Measurements from ENCODE around the gene PRKG1. TPM values are rescaled to one million over a fixed set of nuclear protein-coding genes. Genes with fewer than 3 reads are reported as not detected.
"Not testable (repeated sequence)": the region's sequence is repeated elsewhere in the genome, so short reads cannot be mapped to it uniquely, and the experiment has no call there.

Gene PRKG1
- total RNA-seq, 2 donors from 2014 or later: 94.5 to 96.0 TPM

GRCh38 chr10:51147644-51148399 is 73.5 kb downstream of the PRKG1 start:
- DNase-seq (ENCODE audit: low spot score): no peak
- intact Hi-C loops (cut with DNase I): no loop called here

GRCh38 chr10:51156926-51157325 is 82.6 kb downstream of the PRKG1 start:
- no peak for DNase-seq (ENCODE audit: low spot score)
- intact Hi-C loops (cut with DNase I): no loop called here

DNA sequence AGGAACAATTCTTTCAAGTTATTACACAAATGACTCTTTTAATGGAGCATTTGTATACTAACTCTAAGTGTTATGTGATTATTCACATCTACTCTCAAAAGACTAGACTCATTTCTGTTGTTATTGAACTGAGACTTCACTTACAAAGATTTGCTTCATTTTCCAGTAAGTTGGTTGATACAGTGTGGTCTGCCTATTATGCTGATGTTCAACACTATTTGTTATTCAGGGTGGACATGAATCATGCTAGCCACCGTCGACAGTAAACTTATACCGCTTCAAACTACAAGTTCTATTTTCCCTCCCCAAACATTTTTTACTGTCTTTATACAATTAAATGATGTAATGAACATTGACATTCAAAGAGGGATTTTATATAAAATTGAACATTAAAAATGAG is 84.5 kb downstream of the PRKG1 start:
- intact Hi-C loops (cut with DNase I): no loop called here
- no peak for DNase-seq (ENCODE audit: low spot score)

- DNase-seq (ENCODE audit: low spot score): no peak
- intact Hi-C loops (cut with DNase I): loop anchor here in 1 of 2 donors (5.0 kb wide), 1 partner anchor 1107 kb away; no protein-coding TSS in a partner anchor
These were observed 85.6 kb downstream of the PRKG1 start for GRCh38 chr10:51159841-51160240.

DNA sequence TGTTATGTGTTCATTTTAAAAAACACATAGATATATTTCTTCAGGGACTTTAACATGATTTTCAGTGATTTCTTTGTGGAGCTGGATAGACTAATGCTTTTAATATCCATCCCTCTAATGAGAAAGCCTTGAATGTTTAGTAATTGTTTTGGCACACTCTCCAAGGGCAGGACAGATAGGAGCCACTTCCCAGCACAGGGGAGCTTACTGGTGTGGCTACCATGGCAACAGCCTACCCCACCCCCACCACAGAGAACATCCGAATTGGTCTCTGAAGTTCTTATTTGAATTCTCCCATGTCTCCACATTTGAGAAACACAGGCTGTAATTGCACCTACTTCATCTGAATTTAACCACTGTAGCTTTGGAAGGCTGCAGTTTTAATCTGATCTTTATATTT is 87.7 kb downstream of the PRKG1 start:
- DNase-seq (ENCODE audit: low spot score): no peak
- intact Hi-C loops (cut with DNase I): loop anchor here in 1 of 2 donors (5.0 kb wide), 1 partner anchor 1105 kb away; no protein-coding TSS in a partner anchor

DNA sequence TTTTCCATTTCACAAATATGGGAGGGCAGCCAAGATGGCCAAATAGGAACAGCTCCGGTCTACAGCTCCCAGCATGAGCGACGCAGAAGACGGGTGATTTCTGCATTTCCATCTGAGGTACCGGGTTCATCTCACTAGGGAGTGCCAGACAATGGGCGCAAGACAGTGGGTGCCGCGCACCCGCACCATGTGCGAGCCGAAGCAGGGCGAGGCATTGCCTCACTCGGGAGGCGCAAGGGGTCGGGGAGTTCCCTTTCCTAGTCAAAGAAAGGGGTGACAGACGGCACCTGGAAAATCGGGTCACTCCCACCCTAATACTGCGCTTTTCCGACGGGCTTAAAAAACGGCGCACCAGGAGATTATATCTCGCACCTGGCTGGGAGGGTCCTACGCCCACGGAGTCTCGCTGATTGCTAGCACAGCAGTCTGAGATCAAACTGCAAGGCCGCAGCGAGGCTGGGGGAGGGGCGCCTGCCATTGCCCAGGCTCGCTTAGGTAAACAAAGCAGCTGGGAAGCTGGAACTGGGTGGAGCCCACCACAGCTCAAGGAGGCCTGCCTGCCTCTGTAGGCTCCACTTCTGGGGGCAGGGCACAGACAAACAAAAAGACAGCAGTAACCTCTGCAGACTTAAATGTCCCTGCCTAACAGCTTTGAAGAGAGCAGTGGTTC is 89.2 kb downstream of the PRKG1 start:
- not testable (repeated sequence) for DNase-seq (ENCODE audit: low spot score)
- intact Hi-C loops (cut with DNase I): loop anchor here in 1 of 2 donors (5.0 kb wide), 1 partner anchor 1104 kb away; no protein-coding TSS in a partner anchor

DNA sequence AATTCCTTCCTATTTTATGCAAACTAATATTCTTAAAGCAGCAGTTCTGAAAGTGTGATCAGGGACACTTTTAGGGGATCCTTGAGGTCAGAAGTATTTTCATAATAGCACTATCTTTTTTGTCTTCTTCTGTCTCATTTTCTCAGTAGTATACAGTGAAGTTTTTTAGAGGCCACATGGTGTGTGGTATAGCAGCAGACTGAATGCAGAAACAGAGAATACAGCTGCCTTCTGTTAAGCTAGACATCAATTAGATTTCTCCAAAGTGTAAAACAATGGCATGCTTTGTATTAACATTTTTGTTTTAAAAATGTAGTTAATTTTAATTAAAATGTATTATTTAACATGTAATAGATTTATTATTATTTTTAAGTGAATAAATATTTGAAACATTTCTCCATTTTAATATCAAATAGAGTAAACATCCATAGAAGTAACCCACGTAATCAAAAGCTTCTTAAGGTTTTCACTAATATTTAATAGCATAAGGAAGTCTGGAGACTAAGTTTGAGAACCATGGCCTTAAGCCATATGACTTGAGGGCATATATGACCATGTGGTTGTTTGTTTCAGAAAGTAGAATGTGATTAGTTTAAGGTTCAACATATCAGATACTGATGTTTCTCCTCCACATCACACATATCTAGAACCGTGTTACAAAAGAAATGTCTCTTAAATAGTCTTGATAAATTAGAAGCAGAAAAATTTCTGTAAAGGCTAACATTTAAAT is 94.0 kb downstream of the PRKG1 start:
- intact Hi-C loops (cut with DNase I): no loop called here
- DNase-seq (ENCODE audit: low spot score): no peak

DNA sequence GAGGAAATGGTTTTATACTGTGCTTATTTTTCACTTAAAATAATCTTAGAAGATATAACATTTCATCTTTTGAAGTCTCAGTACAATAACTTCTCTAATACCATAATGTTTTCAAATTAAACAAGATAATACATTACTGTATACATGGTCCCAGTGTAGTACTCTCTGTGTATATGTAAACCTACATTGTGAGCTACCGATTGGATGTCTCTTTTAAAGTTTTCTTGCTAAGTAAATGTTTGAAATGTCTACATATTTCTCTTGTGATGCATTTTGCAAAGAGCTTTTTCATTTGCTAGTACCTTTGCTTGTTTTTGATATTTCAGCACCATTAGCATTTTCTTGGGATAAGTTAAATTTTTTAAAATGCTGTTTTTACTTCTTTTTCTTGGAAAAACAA is 94.8 kb downstream of the PRKG1 start:
- no peak for DNase-seq (ENCODE audit: low spot score)
- intact Hi-C loops (cut with DNase I): no loop called here

DNA sequence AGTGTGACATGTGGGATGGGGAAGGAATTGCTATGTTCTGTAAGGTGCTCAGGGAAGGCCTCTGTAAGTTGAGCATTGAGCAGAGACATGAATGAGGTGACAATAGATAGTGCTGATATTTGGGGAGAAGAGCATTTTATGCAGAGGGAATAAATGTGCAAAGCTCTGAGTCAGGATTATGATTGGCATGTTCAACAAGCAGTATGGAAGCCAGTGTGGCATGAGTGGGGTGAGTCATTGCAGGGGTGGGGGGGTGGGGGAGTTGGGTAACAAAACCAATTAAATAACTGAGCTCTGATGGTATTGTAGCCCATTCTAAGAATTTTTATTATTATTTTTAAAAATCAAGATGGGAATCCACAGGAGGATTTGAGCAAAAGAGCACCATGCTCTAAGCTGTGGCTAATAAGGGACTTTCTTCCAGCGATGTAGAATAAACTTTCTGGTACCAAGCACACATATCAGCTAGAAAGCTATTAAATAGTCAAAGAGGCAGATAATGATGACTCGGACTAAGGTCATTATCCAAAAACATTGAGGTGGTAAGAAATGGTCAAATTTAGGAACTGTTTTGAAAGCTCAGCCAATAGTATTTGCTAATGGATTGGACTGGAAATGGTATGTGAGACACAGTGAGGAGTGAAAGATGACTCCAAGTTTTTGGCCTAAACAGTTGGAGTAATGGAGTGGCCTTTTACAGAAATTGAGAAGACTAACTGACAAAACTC is 96.4 kb downstream of the PRKG1 start:
- DNase-seq (ENCODE audit: low spot score): no peak
- intact Hi-C loops (cut with DNase I): no loop called here

- DNase-seq (ENCODE audit: low spot score): no peak
- intact Hi-C loops (cut with DNase I): no loop called here
These were observed 97.7 kb downstream of the PRKG1 start for GRCh38 chr10:51171946-51172345.

DNA sequence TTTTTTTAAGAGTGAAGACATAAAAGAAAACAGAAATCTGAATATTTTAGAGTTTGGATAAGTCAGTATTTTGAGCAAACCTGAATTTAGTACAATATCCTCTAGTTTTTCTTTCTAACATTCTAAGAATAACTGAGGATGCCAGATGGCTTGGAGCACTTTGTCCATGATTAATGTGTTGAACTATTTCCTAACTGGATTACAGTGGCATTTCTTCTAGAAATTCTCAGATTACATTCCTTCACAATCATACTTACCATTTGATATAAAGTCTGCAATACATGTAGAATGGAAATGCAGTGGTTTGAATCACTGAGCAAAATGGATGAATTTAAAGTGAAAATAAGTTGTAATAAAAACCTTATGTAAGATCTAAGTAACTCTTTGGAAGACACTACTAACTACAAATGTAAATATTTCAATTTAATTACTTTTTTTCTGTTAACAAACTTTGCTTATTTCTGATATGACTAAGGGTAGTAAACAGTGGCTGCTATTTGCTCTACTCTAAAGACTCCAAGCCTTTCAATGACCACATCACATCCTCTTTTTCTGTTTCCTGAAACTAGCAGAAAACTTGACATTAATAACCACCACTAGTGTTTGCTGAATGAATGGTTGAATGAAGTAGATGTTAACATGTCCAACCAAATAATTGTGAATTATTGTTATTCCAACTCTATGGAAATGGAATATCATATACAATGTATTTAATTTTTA is 102.8 kb downstream of the PRKG1 start:
- DNase-seq (ENCODE audit: low spot score): no peak
- intact Hi-C loops (cut with DNase I): no loop called here

- DNase-seq (ENCODE audit: low spot score): no peak
- intact Hi-C loops (cut with DNase I): no loop called here
These were observed 104.3 kb downstream of the PRKG1 start for GRCh38 chr10:51178634-51179033.

- no peak for DNase-seq (ENCODE audit: low spot score)
- intact Hi-C loops (cut with DNase I): no loop called here
These were observed 105.9 kb downstream of the PRKG1 start for GRCh38 chr10:51180141-51180540.

DNA sequence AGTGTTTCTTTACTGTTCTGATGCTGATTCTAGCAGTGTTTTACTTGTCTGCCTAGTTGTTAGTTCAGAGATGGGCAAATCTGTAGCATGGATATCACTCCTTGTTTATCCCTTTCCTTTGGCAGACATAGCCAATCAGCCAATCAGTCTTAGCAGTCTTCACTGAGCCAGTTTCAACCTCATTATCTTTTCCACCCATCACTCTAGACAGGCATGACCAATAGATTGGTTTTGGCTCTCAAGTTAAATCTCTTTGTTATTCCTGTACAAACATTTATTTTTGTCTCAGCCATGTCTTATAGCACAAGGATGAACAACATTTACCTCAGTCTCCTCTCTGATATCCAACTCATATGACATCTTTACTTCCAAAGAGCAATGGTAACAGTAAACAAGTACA is 109.5 kb downstream of the PRKG1 start:
- intact Hi-C loops (cut with DNase I): no loop called here
- no peak for DNase-seq (ENCODE audit: low spot score)

GRCh38 chr10:51186361-51186760 is 112.1 kb downstream of the PRKG1 start:
- no peak for DNase-seq (ENCODE audit: low spot score)
- intact Hi-C loops (cut with DNase I): no loop called here

DNA sequence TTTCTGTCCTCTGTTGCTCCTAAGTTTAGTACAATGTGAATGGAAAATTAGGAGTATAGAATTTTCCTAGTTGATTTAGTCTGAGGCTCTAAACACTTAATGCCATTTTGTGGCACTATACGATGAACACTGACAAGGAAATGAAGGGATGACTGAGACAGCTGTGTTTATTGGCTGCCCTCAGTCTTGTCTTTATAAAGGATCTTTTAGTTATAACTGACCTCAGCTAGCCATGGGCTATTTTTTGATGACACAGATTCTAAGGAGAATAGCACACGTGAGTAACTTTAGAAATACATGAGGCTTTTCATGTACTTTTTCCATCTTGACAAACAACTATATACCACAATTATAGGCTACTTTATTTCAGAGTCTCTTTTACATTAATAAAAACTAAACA is 113.7 kb downstream of the PRKG1 start:
- DNase-seq (ENCODE audit: low spot score): no peak
- intact Hi-C loops (cut with DNase I): no loop called here

DNA sequence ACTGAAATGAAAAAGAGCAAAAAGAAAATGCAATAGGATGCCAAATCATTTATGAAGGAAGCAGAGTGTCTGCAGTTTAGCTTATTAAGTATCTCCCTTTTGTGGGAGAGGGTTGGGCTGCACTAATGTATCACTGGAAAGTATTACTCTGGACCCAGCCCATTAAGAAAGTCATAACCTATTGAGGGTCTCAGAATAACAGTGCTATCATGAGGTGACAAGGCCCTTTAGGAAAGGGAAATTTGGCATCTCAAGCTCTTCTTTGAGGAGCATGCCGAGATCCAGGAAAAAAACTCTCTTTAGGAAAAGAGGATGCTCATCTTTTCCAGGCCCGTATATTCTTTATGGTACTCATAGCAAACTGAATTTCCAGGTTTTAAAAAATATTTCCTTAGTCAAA is 114.6 kb downstream of the PRKG1 start:
- intact Hi-C loops (cut with DNase I): no loop called here
- no peak for DNase-seq (ENCODE audit: low spot score)

DNA sequence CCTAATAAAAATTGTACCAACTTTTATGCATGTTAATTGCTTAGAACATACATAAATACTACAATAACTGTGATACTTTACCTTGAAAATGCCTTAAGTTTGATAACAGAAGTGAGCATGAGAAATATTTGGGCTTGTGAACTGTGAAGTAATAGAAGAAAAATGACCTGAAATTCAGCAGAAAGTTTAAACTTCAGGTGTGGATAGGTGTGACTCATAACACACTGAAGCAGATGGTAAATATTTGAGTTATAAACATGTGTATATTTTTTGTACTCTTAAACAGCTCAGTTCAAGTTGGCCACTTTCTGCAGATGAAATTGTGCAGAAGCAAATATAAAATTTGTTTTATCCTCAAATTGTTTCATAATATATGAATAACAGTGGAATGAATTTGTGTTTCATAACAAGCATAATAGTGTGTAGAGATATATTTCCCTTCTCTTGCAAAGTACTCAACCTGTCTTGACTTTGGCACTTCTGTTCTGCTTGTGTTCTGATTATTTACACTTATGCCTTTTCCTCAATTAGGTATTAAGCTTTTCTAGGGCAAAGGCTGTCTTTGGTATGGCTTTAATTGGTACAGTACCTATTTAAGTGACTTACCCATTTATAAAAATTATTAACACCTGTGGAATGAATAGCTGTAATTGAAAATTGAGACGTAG is 122.4 kb downstream of the PRKG1 start:
- intact Hi-C loops (cut with DNase I): no loop called here
- no peak for DNase-seq (ENCODE audit: low spot score)

All from posterior vena cava (tissue), 2 donors.